OCI-LY3 (cell line): ENCODE data around the gene GLRX.

Experiments
- CTCF ChIP-seq: fragments of 200-600, 300-600 bp; sonication (generic); IDR thresholded peaks from 2 replicates; pipeline ENCODE4 v1.5.1; 2014; ENCODE audit warnings: antibody characterized with exemption, low read length, low read depth
- EZH2phosphoT487 ChIP-seq: fragments of 200-600 bp; shearing (Covaris generic); IDR thresholded peaks from 2 replicates; pipeline ENCODE4 v1.6.1; 2018; ENCODE audit warnings: antibody characterized with exemption, mixed run types, low read depth

- no peak for TF ChIP-seq CTCF
- no peak for TF ChIP-seq EZH2phosphoT487
Observed at GRCh38 chr5:95798048-95798447, 24.5 kb downstream of the GLRX start.
